Astrocyte (in vitro differentiated cells and primary cell): ENCODE results near the gene HECTD4.

Experiments used
- EZH2 ChIP-seq: IDR thresholded peaks from 2 replicates; pipeline ENCODE4 v1.6.1; 2012; ENCODE audit warnings: mild to moderate bottlenecking, low read length, inconsistent platforms; ENCODE audit not compliant: insufficient read depth
- TF ChIP-seq, protein P1 (sequence below): IDR thresholded peaks from 2 replicates; pipeline ENCODE4 v1.5.1; 2011; ENCODE audit warnings: low read depth, mild to moderate bottlenecking, inconsistent platforms, low read length, moderate library complexity; ENCODE audit not compliant: insufficient read depth

DNA sequence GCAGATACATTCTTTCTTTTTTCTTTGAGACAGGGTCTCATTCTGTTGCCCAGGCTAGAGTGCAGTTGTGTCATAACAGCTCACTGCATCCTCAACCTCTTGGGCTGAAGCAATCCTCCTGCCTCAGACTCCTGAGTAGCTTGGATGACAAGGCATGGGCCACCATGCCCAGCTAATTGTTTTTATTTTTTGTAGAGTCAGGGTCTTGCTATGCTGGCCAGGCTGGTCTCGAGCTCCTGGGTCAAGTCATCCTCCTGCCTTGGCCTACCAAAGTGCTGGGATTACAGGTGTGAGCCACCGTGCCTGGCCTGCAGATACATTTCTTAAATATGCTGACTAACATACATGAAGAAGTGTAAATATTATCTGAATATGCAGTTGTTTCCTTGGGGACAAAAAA is 115.8 kb downstream of the HECTD4 start:
- TF ChIP-seq, protein P1, sequence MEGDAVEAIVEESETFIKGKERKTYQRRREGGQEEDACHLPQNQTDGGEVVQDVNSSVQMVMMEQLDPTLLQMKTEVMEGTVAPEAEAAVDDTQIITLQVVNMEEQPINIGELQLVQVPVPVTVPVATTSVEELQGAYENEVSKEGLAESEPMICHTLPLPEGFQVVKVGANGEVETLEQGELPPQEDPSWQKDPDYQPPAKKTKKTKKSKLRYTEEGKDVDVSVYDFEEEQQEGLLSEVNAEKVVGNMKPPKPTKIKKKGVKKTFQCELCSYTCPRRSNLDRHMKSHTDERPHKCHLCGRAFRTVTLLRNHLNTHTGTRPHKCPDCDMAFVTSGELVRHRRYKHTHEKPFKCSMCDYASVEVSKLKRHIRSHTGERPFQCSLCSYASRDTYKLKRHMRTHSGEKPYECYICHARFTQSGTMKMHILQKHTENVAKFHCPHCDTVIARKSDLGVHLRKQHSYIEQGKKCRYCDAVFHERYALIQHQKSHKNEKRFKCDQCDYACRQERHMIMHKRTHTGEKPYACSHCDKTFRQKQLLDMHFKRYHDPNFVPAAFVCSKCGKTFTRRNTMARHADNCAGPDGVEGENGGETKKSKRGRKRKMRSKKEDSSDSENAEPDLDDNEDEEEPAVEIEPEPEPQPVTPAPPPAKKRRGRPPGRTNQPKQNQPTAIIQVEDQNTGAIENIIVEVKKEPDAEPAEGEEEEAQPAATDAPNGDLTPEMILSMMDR, result no peak
- no peak for TF ChIP-seq EZH2
